GM23338 (cell line): ENCODE data around the gene BOLA3.

ENCODE experiments used
- CTCF ChIP-seq, 2 experiments: fragments of 200-600 bp in 1 of 2; sonication (generic) in 1 of 2; conservative IDR thresholded peaks; 2 replicates each; pipeline versions ENCODE4 v1.5.1 to v1.6.1; 2016 to 2017; ENCODE audit warnings: antibody characterized with exemption in 2 of 2, low read depth in 2 of 2, mild to moderate bottlenecking in 2 of 2, moderate library complexity in 1 of 2
- ETS1 ChIP-seq: IDR thresholded peaks from 2 replicates; pipeline ENCODE4 v1.6.1; 2016; ENCODE audit warnings: antibody characterized with exemption
- EZH2 ChIP-seq: fragments of 200-600 bp; sonication (generic); IDR thresholded peaks from one replicate; pipeline ENCODE4 v1.8.0; 2017; ENCODE audit warnings: antibody characterized with exemption, mild to moderate bottlenecking, low read depth; ENCODE audit not compliant: unreplicated experiment

- TF ChIP-seq CTCF (conservative IDR thresholded peaks at IDR 0.05; ENCODE audit: low read depth in 2 of 2) (no peak), EZH2 (no peak), ETS1 (no peak)
Measured at GRCh38 chr2:74146929-74147726, 584 bp downstream of the BOLA3 start.
